NCI-H1092 (cell line): ENCODE data around the gene RYR3.

Experiments
- DNase-seq: peaks from one replicate; lab custom pipeline; 2025; lab: John Stamatoyannopoulos, UW

Gene RYR3

DNA sequence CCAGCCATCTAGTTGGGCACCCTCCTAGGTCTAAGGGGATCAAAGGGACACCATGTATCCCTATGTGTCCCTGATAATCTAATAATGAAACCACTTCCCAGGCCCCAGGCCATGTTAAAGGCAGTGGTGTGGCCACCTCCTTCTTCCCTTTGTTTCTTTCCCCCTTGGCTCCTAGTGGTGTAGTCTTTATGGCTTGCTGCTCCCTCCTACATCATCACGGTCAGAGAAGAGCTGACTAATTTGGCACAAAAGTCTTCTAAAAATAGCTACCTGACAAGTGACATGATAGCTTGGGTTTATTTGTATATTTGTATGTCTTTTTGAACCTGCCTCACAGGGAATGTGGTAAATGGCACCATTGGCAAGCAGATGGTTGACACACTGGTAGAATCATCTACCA lies 526.5 kb downstream of the RYR3 start:
- no peak for DNase-seq

DNA sequence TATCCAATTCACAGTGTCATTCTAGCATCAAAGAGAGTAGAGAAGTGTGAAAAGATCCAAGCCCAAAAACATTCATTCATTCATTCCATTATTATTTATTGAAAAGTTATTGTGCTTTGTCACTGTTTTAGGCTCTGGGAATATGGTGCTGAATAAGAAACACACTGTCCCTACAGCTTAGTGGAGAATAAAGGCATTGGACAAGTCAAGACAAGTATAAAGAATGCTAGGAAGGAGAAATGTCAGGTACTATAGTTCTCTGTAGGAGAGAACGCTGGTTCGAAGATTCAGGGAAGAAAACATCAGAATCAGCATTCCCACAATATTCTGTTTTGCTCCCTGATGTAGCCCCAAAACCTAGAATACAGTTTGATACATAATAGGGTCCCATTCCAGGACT lies 528.8 kb downstream of the RYR3 start:
- DNase-seq, result no peak

DNA sequence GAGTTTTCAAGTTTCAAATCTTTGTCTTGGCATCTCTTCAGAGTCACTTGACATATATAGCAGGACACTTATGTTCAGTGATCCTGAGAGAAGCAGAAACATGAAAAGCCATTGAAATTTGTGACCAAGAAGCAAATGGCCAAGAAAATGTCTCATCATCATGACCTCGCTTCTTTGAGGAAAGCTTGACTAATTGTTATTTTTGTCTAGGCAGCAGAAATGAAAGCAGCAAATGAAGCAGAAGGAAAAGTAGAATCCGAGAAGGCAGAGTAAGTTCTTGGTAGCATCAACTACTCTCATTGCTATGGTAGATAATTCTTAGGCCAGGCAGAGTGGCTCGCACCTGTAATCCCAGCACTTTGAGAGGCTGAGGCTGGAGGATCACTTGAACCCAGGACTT lies 529.8 kb downstream of the RYR3 start:
- DNase-seq, result no peak

DNA sequence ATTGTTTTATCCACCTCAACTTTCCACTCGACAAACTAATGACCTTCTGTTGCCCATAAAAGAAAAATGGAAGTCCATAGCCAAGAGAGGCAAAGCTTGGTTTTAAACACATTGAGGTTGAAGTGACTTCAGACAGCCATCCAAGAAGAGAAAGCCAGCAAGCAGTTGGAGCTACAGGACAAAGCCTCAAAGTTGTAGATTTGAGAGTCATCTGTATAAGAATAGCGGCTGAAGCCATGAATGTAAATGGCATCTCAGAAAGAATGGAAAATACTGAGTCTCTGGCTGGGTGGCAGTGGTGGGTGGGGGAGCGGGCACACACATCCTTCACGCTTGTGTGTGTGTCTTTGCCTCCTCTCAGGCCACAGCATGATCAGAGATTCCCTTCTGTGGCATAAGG lies 533.4 kb downstream of the RYR3 start:
- no peak for DNase-seq

DNA sequence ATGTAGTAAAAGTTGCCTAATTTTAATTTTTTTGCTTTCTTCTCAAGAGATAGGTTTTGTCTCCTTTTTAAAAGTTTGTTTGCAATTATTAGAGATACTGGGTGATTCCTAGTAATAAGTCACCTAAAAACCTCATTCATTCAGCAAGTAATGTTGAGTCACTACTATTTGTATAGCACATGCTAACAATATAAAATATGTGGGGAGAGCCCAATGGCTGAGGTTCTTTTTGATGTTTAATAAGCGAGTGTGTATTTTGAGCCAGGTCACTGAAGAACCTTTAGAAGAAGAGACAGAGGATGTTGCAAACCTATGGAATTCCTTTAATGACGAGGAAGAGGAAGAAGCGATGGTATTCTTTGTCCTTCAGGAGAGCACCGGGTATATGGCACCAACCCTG lies 533.8 kb downstream of the RYR3 start:
- DNase-seq, result no peak

DNA sequence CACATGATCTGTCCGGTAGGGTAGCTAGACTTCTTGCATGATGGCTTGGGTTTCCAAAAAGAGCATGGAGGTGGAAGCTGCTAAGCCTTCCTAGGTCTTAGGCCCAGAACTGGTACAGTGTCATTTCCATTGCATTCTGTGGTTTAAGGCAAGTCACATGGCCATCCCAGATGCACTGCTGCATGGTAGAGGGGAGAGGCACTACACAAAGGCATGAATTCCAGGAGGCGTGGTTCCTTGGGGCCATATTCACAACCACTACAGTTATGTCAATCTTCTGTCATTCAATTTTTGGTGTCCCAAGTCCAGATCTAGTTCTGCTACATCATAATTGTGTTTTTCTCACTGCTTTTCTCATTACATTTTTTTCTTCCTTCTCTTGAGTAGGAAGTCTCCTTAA lies 535.4 kb downstream of the RYR3 start:
- DNase-seq, result no peak

DNA sequence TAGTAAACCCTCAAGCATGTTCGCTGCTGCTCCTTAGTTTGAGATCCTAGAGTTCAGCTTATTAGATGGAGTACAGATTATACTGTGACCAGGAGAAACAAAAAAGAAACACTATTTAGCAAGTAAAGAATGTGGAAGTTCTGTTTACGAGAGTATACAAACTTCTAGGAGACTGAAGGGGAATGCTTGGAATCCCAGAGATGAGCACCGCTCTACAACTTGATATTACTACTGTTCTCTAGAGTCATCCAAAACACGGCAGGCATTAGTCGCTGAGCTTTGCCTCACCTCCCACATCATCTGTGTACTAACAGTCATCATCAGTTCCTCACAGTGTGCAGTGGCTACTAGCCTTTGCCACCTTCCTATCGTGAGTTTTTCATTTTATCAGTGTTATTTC lies 536.1 kb downstream of the RYR3 start:
- DNase-seq, result no peak

DNA sequence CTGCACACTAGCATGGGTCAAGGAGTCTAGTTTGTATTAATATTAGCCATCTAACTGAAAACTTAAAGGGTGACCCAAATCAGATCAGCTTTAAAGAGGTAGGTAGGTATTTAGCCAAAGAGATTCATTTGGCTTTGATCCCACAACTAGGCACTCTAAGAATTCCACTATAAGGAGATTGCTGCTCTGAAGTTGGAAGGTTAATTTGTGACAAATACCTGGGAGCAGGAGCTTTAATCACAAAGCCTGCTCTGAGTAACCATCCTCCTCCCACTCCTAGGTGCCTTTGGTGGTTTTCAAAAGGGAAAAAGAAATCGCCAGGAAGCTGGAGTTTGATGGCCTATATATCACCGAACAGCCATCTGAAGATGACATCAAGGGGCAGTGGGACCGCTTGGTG lies 537.2 kb downstream of the RYR3 start:
- no peak for DNase-seq

DNA sequence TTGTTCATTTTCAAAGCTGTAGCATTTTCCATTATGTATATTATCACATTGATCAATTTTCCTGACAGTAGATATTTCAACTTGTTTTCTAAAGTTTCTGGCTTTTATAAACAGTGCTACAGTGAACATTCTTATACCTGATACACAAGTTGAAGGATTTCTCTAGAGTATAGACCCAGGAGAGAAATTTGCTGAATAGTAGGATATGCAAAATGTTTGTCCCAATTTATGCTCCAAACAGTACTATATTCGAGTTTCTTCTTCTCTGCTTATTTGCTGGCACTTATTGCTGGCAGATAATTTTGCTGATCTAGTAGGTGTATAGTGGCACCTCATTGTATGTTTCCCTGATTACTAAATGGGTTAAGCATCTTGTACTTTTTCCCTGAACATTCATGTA lies 540.3 kb downstream of the RYR3 start:
- DNase-seq, result no peak

DNA sequence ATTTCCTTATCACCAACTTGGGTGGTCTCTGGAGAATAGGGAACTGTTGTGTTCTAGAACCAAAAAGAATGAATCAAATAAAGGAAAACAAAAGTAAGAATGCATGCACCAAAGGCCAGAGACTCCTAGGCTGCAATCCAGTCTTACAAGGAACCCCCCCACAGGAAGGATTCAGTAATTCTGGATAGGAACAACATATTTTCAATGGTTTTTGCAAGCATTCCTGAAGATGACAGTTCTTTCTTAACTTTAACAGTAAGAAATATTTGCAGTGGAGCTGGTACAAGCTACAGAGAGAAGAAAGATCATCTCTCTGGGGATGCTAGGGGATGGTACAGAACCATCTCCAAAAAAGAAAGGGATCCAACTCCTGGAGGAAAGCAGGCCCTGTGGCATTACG lies 541.3 kb downstream of the RYR3 start:
- no peak for DNase-seq

DNA sequence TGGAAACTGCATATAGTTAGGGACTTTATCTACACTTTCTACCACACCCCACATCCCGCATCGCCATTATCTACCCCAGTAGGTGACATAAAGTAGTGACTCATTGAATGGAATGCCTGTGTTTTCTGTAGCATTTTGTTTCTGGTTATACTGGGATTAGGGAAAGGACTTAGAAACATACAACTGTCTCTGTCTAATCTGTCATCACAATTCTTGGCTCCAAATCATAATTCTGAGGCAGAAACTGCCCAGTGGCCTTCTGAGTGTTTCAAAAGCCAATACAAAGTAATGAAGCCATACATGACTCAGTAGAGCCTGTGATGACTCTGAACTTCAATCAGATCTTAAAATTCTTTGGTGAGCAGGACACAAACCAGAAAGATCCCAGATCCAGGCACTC lies 541.8 kb downstream of the RYR3 start:
- DNase-seq, result no peak

DNA sequence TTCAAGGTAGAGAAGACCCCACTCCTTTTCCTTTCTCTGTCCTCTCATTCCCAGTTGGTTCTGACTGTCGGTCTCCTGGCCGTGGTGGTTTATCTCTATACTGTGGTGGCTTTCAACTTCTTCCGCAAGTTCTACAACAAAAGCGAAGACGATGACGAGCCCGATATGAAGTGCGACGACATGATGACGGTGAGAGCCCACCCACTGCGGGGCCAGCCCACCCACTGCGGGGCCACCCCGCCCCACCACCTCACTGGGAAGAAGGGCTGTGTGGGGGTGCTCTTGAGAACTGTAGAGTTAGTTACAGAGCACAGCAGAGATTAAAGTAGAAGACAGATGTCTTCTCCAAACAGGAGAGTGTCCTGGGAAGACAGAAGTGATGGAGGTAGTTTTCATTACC lies 547.0 kb downstream of the RYR3 start:
- no peak for DNase-seq

DNA sequence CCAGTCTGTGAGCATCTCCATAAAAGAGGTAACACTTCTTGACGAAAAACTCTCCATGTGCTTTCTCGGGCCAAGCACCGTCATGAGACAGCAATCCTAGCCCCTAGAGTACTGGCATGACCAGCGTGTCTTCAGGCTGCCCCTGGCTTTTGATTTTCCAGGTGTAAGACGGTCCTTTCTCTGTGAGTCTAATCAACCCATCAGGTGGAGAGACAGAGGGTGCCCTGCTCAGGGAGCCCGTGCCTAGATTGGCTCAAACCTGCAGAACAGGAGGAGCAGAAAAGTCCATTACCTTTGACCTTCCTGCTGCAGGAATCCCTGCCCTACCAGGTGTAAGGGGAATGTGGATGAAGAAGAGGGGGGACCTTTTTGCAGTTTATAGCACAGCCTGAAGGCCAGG lies 548.1 kb downstream of the RYR3 start:
- no peak for DNase-seq

DNA sequence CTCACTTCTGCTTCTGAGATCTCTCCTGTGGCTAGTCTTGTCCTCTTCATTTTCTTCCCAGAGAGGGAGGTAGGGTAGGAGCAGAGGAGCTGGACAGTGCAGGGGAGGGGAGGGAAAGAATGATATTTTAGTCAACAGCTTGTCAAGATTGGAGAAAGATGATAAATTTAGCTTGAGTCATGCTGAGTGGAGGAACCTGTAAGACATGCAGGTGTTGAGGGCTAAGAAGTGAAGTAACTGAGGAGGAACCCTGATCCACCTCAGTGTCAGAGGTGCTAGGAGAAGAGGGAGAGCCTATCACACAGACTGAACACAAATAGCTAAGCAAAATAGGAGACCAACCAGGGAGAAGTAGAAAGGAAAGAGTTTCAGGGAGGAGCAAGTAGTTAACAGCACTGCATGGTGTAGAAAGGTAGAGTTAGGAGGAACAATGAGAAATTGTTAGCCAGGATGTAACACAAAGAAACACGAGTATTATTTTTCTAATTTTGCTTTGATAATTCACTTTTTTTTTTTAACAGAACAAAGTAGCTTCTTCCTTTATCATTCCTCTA lies 549.3 kb downstream of the RYR3 start:
- DNase-seq, result no peak

DNA sequence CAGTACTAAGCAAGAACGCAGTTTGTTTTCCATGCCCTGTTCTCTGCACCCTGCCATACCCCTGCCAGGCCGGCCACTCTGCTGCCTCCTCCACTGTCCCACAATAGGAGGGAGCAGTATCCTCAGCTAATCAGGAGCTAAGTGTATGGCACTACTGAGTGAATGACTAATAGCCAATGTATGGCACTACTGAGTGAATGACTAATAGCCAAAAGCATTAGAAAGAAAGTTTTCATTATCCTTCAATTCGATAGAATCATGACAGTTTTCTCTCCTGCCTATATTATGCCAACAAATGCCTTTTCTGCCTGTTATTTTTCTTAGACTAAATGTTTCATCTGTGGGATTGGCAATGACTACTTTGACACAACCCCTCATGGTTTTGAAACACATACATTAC lies 550.0 kb downstream of the RYR3 start:
- no peak for DNase-seq

DNA sequence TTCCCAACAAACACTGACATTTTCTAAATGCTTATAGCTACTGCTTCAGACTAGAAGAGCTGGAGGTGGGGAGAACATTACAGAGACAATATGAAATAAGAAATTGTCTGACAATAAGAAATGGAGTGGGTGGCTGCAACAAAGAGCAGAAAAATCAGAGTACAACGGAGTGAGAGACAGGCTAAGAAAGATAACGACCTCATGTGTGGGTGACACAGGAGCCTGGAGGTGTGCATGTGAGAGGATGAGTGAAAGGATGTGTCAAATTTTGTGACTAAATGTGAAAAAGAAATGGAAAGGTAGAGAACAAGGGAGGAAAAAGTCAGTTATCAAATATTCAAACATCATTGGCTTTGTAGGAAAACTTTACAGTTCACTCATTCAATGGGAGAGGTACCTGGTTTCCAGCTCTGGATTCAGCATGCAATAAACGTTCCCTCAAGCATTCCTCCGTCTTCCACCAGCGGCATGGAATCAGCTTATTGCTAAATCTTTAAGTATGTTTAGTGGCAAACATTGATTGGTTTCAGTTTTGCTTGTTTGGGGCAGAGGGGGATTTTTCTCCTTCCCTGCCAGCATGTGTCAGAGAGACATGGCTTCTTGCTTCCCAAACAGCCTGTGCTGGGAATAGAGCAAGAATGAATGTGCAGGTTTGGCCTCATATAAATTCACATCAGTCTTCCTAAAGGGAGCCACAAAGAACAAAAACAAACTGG lies 553.8 kb downstream of the RYR3 start:
- no peak for DNase-seq

DNA sequence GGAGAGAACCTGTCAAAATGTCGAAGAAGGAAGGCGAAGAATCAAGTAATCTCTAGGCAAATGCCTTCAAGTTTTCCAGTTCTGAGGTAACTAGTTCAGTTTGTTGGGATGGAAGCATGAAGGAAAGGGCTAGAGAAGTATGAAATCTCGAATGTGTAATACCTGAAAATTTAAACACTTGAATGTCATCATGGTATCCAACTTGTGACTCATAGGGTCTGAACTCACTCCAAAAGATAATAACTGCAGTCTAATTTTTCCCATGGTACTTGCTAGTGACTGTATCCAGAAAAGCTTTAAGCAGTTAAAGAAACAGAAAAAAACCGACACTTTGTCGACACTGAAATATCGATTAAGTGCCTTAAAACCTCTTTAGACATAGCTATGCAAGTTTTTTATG lies 554.6 kb downstream of the RYR3 start:
- no peak for DNase-seq

DNA sequence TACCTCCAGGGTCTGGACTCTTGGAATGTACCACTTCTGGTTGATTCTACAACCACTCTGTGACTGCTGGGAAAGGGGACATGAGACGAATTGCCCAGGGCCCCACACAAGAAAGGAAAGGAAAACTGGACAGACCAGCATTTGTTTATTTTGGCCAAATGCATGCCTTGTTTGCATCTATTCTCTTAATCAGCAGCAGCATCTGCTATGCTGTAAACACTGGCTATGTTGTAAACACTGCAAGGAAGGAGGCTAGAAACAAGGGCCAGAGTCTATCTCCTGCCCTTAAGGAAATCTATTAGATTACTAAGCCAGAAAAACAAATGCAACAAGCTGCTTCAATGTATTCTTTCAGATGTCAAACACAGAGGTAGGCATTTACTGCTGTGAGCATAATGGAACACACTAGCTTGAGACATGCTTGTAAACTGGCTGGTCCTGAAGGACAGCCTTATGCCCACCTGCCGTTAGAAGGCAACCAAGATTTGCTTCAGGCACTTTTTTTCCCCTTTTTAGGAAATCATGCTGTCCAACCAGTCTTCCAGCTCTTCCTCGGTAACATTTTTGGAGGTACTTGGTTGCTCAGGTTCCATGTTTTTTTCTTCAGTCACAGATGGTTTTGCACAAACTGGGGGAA lies 555.5 kb downstream of the RYR3 start:
- DNase-seq, result no peak

DNA sequence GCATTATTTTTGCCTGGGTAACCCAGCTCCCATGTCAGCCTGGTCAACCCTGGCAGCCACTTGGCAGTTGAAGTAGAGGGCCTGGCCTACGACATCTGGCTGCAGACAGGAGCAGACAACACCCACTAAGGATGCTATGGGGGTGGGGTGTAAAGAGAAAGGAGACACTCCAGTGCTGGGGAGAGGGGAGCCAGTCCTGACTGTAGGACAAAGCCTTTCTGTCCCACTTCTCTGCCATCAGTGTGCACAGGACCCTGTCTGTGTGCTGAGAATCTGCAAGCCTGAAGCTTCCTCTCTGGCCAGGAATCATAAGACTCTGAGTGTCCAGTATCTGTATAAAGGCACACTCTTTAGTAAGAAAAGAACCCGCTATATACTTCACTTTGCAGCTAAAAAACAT lies 561.2 kb downstream of the RYR3 start:
- DNase-seq, result no peak

DNA sequence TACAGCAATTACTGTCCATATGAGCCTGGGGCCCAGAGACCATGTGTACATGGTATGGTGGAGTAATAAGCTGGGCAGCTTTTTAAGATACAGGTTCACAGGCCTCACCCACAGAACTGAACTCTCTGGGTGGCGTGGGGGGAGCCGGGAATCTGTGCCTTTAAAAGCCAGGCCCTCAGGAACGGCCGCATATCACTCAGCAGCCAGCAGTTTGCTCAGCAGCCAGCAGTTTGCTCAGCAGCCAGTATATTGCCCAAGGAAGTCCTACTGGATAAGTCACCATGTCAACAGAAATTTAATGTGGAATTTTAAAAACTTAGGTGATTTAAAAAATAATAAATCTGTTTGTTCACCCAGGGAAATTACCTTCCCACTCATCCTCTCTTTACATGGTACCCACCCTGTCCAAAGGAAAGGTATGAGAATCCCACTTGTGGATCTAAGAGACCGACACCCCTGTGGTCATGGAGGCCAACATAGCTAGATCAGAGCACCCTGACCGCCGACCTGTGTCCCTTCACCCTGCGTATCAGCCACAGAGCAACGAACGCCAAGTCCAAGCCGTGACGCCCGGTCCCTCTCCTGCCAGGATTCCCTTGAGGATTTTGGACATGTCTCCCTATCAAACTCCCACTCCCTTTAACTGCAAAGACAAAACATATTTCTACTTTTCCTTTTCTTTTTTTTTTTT lies 561.8 kb downstream of the RYR3 start:
- no peak for DNase-seq

DNA sequence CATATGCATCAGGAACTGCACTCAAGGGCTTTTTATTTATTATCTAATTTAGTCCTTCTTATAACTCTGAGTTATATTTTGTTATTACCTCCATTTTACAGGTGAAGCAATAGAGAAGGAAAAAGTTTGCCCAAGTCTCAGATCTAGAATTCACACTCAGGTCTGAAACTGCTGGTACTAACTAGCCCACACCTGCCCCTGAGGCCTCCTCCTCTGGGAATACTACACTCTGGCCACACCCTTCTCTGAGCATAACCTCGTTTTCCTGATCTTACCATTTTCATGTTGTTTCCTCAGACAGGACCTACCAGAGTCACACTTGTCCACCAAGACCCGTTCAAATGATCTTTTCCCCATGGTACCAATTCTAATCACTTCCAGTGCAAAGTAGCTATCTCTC lies 563.4 kb downstream of the RYR3 start:
- DNase-seq, result no peak

DNA sequence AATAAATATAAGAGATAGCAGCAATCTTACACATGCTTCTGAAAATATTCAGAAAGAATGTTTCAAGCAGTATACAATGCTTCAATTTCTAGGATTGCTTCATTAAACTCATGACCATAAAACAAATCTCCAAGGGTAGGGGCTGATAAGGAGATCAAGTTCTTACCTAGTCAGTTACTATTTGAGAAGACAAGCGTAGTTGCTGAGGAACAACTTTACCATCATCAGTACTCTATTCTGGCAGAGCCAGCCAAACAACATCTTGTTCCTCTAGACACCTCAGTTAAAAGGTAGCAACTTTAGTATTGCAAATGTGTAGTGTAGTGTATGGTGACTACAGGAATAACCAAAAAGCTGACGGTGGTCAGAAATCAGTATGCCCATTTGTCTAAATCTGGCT lies 572.2 kb downstream of the RYR3 start:
- DNase-seq, result no peak

DNA sequence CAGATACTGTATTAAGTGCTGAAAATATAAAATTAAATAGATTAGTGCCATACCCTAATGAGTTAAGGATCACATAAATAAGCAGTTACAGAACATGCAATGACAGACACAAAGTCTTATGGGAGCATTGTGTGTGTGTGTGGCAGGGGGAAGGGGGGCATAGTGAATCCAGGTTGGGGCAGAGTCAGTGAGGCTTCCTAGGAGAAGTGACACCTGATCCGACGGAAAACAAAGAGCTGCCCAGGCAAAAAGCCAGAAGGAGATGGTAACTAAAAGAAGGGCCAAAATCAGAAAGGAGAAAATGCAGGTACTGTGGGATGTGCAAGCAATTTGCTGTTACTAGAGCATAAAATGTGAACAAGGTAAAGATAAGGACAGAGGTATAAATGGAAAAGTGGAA lies 577.4 kb downstream of the RYR3 start:
- DNase-seq, result peak; percentile 7
